ENCODE measurements around the gene GPC6.
"Not testable (repeated sequence)": the region's sequence is repeated elsewhere in the genome, so short reads cannot be mapped to it uniquely, and the experiment has no call there.

The GPC6 gene

DNA sequence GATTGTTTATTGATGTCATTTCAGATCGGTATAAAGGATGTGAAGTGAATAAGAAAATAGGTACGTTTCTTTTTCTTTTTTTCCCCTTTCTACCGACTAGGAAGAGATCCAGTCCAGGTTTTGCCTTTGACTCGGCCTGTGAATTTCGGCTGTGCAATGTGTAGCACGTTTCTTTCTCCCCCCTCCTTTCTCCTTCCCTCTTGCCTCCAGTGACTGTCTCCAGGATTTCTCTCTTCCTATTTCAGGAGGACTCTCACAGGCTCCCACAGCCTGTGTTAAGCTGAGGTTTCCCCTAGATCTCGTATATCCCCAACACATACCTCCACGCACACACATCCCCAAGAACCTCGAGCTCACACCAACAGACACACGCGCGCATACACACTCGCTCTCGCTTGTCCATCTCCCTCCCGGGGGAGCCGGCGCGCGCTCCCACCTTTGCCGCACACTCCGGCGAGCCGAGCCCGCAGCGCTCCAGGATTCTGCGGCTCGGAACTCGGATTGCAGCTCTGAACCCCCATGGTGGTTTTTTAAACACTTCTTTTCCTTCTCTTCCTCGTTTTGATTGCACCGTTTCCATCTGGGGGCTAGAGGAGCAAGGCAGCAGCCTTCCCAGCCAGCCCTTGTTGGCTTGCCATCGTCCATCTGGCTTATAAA lies at the start of gene GPC6:
GPC6 (plus strand) TSS at position 185 of the 657 bp plus-strand sequence.
- DNase-seq: peak; percentile 89

DNA sequence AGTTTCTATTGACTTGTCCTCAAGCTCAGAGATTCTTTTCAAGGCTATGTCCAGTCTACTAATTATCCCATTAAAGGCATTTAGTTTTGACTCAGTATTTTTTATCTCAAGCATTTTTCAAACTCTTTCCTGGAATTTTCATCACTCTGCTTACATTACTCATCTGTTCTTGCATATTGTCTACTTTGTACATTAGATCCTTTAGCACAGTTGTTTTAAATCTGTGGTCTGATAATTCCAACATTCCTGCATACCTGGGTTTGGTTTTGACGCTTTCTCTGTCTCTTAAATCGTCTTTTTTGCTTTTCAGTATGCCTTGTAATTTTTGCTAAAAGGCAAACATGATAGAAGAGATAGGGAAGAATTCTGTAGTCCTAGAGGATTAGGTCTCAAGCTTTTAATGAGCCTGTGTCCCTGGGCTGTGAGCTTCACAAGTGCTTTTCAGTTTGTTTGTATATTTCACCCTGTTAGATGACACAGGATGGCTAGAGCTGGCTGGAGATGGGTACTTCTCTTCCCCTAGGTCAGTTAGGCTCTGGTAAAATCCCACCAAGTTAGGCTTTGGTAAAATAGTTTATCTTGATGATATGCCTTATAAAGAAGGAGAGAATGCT lies 46.1 kb upstream of the GPC6 start:
- no peak for DNase-seq

DNA sequence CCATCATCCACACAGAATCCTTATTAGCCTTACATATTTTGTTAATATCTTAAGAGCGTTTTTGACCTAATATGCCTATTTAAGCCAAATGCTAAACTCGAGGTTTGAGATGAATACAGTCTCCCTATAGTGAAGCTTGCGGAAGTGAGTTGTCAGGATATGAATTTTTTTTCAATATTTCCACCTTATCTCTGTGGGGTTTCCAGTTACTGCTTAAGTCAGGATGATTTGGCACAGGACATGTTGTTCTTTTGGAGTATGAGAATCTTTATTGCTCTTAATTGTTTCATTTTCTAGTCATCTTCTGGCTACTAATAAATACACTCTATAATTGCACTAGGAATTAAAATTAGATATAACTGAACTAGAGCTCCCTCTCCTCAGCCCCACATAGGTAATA lies 44.2 kb upstream of the GPC6 start:
- DNase-seq: no peak

DNA sequence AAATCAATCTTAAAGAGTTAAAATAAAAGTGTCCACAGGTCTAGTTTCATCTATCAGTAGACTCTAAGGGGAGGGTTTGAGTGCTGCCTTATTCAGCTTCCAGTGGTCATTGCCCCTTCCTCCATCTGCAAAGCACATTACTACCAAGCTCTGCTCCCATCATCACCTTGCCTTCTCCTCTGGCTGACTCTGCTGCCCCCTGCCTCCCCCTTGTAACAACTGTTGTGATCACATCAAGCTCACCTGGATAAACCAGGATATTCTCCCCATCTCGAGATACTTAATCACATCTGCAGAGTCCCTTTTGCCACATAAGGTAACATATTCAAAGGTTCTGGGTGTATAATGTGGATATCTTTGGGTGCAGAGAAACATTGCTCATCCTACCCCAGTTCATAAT lies 43.3 kb upstream of the GPC6 start:
- DNase-seq: no peak

DNA sequence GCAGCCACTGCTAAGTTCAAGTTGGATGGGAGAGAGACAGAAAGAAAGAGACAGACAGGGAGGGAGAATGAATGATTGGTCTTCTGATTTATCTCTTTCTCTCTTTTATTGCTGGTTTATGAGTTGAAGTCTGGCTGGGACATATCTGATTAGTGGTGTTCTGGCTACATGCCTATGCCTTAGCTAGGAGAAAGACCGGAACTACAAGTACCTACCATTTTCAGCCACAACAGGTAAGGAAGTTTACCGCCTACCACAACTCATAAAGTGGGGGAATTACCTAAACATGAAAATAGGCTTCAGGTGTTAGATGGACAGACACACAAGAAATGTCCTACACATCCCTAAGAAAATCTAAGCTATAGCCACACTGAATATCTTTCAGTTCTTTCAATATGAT lies 36.6 kb upstream of the GPC6 start:
- DNase-seq: no peak

DNA sequence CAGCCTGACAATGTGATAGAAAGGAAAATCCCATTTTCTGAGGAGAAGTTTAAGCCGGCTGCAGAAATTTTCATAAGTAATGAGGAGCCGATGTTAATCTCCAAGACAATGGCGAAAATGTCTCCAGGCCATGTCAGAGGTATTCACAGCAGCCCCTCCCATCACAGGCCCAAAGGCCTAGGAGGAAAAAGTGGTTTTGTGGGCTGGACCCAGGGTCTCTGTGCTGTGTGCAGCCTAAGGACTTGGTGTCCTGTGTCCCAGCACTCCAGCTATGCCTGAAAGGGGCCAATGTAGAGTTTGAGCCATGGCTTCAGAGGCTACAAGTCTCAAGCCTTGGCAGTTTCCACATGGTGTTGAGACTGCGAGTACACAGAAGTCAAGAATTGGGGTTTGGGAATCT lies 32.9 kb upstream of the GPC6 start:
- no peak for DNase-seq

DNA sequence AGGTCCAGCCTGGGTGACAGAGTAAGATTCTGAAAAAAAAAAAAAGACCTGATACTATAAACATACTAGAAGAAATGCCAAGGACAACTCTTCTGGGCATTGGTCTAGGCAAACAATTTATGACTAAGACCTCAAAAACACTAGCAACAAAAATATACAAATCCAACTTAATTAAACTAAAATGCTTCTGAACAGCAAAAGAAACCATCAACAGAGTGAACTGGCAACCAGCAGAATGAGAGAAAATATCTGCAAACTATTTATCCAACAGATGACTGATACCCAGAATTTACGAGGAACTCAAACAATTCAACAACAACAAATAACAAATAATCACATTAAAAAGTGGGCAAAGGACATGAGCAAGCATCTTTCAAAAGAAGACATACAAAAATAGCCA lies 26.8 kb upstream of the GPC6 start:
- no peak for DNase-seq

DNA sequence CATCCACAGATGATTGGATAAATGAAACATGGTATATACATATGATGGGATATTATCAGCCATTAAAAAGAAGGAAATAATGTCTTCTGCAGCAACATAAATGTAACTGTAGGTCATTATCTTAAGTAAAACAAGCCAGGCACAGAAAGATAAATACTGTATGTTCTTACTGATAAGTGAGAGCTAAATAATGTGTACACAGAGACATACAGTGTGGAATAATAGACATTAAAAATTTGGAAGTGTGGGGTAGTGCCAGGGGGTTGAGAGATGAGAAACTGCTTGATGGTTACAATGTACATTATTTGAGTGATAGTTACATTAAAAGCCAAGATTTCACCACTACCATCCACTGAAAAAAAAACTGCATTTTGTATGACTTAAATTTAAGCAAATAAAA lies 26.0 kb upstream of the GPC6 start:
- DNase-seq: no peak

DNA sequence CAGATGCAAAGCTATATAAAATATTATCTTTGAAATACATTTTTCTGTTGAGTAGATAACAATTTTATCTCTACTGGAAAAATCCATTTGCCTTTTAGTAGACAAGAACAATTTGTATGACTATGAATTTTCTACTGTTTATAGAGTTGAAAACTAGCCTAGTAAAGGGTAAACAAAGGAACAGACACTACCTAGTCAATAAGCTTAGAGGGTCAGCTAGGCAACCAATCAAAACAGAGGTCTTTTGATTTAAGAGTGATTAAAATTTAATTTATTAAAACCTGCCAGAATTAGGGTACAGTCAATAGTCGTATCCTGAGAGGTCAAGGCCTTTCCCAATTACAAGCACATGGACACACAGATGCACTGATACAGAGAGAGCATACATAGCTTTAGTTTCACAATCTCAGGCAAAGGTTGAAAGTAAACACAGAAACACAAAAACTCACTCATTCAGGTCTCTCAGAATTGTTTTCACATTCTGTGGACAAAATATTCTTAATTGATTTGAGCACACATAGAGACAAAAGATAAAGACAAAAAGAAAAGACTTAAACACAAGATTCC lies 24.5 kb upstream of the GPC6 start:
- no peak for DNase-seq

DNA sequence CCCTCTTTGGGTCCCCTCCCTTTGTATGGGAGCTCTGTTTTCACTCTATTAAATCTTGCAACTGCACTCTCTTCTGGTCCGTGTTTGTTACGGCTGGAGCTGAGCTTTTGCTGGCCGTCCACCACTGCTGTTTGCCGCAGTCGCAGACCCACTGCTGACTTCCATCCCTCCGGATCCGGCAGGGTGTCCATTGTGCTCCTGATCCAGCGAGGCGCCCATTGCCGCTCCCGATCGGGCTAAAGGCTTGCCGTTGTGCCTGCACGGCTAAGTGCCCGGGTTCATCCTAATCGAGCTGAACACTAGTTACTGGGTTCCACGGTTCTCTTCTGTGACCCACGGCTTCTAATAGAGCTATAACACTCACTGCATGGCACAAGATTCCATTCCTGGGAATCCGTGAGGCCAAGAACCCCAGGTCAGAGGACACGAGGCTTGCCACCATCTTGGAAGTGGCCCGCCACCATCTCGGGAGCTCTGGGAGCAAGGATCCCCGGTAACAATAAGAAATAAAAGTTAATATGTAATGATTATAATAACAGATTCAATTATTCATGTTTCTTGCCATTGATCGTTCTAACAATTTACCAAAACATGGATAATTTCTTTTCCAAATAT lies 19.7 kb upstream of the GPC6 start:
- DNase-seq: not testable (repeated sequence)

DNA sequence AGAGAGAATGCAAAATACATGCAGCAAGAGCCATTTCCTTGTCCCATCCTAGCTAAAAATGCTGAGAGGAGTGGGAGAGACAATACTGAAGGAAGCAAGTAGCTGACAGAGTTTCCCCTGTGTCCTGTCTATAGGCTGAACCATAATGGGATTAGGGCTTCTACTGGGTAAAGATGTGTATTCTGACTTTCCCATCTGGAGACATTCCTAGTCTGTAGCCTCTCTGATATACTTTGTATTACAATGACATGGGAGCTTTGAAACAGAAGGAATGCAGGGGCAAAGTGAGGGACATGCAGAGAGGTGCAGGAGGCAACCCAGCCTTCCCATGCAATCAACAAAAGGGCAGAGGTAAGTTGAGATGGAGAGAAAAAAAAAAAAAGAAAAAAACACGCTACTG lies 10.5 kb upstream of the GPC6 start:
- no peak for DNase-seq

DNA sequence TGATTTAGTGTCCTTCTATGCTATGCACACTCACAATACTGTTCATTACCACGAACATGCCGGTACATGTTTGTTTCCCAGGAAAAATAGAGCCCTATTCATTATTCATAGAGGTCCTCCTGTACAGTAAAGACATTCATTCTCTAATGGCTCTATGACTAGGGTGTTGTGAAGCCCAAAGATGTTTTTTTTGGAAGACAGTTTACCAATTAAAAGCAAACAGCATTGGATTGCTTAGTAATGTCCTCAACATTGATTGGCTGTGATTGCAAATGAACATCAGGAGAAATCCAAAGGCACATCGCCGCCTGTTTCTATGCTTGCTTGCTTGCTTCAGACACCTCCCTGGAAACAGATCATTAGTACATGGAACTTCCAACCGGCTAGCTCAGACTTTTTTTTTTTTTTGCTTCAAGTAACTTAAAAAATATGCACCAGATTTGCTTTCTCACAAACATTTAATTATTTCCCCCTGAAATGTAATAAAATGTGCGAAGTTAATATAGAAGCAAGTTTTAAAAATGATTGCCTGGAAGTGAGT lies 8.8 kb upstream of the GPC6 start:
- peak; percentile 56 for DNase-seq

DNA sequence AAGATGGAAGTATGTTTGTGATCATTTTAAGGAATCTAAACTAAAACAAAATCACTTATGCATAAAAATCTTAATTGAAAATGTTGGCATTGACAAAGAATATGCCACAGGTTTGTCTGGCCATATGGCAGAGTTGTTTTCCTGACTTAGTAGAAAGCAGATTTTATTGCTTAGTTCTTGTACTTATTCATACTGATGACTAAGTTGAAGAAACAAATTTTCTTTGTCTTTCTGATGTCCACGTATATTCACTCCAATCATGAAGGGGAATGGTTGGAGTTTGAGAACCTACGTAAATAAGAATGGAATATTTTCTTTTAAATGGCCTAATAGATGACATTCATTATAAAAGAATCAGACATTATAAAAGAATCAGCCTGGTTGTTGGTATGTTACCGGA lies 8.0 kb upstream of the GPC6 start:
- no peak for DNase-seq

DNA sequence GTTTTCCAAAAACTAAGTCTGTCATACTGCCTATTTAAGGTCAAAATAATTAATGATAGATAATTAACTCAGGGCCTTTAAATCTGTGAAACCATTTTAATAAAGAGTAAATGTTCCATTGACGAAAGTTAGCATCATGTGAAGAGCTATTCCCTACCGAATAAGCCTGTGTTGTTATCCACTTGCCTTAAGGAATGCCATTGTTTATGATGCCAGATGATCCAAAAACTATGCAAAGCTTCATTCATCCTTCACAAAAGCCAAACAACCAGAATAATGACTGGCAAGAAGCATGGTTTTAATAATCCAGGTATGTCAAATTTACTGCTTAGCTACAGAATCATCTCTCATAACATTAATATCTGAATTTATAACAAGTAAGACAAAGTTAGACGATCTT lies 6.5 kb upstream of the GPC6 start:
- no peak for DNase-seq

DNA sequence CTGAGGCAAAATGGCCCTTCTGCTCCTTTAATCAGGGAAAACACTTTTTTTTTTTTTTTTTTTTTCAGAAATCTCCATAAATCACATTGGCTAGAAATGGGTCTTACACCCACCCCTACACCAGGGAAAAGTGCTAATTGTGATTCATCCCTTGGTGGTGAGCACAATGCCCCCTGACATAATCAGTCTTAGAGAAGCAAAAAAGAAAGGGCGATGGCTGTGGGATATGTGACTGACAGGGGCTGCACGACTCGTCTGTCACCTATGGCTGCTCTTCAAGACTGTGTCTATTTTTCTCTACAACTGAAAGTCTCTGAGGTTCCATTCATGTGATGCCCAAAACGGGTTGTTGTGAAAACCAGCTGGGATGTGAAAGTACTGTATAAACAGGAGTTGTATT lies 3.6 kb upstream of the GPC6 start:
- DNase-seq: no peak

DNA sequence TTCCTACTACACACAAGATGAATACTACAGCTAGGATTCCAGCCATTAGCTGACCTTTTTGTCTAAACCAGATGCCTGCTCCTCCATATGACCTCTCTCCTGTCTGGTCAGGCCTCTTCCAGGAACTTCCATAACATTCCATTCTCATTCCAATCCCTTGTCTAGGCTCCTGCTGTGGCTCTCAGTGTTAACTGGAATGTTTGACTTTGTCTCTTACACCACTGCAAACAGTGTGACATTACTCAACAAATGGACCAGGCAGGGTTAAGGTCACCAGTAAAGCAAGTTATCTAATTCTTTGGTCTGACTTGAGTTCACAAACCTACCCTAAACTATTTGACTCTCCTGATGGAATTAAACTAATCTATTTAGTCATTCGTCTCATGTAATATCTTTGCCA lies 2.1 kb upstream of the GPC6 start:
- no peak for DNase-seq

DNA sequence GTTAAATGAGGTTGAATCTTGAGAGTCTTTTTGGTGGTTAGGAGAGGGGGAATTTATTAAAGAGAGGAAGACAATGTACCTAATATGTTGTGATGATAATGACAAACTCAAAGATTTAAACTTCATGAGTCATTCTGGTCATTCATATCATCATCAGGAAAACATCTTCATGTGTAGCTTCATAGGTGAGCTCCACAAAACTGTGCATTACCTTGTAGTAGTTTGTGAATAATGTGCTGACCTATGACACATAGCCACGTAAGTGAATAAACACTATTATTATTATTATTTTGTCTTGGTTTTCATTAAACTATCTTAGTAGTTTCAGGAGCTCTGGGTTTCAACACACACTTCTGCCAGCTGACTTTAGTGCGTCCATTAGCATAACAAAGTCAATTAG lies 997 bp upstream of the GPC6 start:
- DNase-seq: no peak

DNA sequence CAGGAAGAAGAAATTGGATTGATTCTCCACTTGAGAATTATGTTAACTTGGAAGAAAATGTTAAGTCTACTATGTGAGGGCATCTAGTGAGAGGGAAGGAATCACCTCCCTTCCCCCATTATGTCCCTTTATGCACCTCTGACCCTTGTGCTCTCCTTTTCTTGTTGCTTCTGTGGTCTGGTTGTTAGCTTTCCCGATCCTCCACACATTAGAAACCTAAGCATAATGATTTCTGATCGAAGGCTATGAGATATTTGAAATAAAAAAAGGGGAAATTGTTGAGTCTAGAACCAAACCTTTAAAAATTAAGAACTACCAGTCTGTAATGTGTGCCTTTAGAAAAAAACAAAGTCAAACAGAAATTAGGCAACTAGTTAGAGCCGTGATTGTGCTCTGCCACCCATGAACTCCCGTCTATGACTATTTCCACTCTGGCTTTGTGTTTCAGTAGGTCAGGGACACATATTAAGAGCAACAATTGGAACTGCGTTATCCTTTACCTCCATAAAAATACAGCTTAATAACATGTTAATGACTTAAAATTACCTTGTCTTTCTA lies 463 bp upstream of the GPC6 start:
- peak; percentile 46 for DNase-seq

DNA sequence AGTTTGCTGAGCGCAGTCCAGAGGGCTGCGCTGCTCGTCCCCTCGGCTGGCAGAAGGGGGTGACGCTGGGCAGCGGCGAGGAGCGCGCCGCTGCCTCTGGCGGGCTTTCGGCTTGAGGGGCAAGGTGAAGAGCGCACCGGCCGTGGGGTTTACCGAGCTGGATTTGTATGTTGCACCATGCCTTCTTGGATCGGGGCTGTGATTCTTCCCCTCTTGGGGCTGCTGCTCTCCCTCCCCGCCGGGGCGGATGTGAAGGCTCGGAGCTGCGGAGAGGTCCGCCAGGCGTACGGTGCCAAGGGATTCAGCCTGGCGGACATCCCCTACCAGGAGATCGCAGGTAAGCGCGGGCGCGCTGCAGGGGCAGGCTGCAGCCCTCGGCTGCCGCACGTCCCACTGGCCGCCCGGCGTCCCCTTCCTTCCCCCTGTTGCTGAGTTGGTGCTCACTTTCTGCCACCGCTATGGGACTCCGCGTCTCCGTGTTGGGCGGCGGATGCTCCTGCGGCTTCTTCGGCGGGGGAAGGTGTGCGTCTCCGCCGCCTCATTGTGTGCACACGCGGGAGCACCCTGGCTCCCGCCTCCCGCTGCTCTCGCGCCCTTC lies 772 bp downstream of the GPC6 start:
- peak; percentile 71 for DNase-seq

DNA sequence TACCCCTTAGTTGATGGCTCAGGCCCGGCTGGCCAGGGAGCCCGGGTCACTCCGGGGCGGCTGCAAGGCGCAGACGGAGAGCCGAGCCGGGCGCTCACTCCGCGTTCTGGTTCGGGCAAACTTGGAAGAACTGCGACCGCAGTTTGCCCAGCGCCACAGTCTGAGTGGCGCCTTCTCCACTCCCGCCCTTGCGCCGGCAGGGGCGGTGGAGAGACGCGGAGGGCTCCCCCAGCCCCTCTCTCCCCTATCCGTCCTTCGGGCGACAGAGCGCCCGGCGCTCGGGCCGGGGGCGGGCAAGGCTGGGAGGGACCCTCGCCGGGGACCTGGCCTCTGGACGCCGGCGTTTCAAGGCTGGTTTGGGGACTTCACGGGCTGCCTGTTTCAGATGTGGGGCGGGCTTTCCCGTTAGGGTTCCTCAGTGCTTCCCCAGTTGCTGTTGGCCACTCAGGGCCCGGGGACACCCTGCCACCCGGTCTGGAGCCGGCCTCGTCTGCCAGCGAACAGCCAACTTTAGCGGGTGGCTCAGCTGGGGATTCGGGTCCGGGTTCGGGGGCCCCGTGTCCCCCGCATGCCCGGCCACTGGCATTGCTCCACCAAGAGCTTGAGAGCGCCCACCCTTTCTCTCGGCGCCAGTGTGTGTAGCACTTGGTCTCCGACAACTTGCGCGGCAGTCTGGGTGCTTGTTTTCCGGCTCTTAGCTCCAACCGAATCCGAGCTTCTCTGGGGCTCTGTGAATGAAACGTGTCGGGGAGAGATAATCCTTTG lies 1.5 kb downstream of the GPC6 start:
- DNase-seq: peak; percentile 76

DNA sequence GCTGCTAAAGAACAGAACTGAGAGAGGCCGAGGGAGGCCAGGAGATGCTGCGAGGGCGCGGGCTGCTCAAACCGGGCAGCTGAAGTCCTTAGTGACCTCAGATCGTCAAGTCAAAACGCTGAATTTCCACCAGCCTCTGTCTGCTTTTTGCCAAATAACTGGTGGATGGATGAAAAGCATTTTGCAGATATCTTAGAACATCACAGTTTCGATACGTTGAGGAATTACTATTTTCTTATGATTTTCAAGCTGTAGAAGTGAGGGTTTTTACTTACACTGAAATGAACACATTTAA lies 2.0 kb downstream of the GPC6 start:
- no peak for DNase-seq

DNA sequence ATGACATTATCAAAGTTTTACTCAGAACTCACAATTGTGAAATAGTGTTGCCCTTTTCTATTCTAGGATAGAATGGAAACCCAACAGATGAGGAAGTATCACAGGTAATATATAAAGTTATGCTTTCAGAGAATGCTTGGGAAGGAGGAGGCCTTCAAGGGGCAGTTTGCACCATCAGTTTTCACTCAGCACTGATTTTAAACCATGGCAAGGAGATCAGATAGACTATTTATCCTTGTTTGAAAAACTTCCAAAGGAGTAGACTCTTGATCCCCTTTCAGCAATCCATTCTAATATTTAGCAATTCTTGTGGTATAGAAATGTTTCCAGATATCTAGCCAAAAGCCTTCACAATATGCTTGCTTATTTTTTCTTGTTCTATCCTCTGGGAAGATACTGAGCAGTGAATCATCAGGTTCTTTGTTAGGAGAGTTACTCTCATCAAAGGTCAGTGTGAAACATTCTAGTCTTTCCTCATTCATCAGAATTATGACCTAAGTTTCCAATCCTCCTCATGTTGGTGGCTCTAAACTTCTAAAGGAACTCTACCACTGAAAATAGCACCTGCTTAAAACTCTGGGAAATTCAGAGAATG lies 3.8 kb downstream of the GPC6 start:
- no peak for DNase-seq
